ENCODE data around the gene PEMT. TPM values are rescaled to one million over a fixed set of nuclear protein-coding genes. Genes with fewer than 3 reads are reported as not detected.

The PEMT gene
- total RNA-seq, 2 experiments from 2014 or later, result 11.4 to 12.0 TPM

DNA sequence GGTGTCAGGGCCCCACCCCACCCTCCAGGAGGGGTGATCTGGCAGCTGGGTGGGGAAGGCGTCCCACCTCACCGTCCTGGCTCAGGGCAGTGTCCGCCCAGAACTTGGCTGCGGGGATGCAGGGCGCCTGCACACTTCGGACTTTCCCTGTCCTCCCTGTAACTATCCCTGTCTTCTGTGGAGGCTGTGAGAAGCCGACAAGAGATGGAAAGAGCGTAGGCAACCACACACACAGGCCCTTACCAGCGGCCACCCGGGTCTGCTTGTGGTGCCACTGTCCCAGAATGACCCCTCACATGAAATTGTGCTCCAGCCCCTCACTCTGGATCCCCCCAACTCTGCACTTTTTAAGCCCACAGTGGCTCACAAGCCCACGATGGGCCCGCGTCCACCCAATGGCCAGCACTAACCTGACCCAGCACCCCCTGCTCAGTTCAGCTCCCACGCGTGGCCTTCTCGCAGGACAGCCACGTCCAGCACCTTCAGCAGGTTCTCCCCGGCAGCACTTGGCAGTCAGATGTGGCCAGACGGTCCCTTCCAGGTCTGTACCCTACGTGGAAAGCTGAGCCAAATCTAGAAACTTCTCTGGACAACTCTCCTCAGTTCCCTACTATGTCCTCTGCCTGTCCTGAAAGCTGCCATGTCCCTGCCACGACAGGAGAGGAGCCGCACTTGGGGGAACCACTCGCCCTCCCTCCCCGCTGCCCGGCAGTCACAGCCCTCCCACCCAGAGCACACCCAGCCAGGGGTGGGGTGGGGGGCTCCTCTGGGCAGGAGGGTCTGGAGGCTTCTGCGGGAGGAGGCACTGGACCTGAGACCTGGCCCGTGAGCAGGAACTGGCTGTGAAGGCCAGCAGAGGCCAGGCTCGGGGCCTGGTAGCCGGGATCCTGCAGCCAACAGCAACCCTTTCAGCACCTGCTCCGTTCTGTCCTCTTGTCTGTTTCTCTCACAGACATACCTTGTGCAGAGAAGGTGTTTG lies 38.0 kb downstream of the PEMT start:
- TF ChIP-seq, protein P1, sequence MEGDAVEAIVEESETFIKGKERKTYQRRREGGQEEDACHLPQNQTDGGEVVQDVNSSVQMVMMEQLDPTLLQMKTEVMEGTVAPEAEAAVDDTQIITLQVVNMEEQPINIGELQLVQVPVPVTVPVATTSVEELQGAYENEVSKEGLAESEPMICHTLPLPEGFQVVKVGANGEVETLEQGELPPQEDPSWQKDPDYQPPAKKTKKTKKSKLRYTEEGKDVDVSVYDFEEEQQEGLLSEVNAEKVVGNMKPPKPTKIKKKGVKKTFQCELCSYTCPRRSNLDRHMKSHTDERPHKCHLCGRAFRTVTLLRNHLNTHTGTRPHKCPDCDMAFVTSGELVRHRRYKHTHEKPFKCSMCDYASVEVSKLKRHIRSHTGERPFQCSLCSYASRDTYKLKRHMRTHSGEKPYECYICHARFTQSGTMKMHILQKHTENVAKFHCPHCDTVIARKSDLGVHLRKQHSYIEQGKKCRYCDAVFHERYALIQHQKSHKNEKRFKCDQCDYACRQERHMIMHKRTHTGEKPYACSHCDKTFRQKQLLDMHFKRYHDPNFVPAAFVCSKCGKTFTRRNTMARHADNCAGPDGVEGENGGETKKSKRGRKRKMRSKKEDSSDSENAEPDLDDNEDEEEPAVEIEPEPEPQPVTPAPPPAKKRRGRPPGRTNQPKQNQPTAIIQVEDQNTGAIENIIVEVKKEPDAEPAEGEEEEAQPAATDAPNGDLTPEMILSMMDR (IDR thresholded peaks at IDR 0.05), result no peak
- intact Hi-C loops (cut with DNase I, micrococcal nuclease), result no loop called here
- no peak for DNase-seq
- Histone ChIP-seq H3K27me3 (ENCODE audit: control insufficient read depth in 1 of 2, insufficient read depth in 2 of 2, low read length in 2 of 2) (no peaks in the 10 kb centered on the region), H3K27ac (ENCODE audit: low read depth in 1 of 2, low read length in 2 of 2) (no peak overlapping the region), H3K36me3 (ENCODE audit: insufficient read depth, low read length) (no peaks in the 10 kb centered on the region), H3K9me3 (ENCODE audit: control insufficient read depth in 1 of 2, insufficient read depth in 1 of 2, low read length in 2 of 2) (no peaks in the 10 kb centered on the region), H3K4me1 (ENCODE audit: insufficient read depth, low read length) (no peaks in the 10 kb centered on the region), H3K4me3 (ENCODE audit: low read length) (no peak overlapping the region)
- H3K4me3 Mint-ChIP-seq, result no peak overlapping the region
- ChIA-PET POLR2A (no interaction called here), CTCF (no interaction called here)
- no peak overlapping the region for H3K27ac Mint-ChIP-seq
- H3K9me3 Mint-ChIP-seq, result no peaks in the 10 kb centered on the region
- no peak for ATAC-seq (ENCODE audit: poor library complexity)
- no peaks in the 10 kb centered on the region for H3K27me3 Mint-ChIP-seq
- H3K36me3 Mint-ChIP-seq (ENCODE audit: low read depth), result no peaks in the 10 kb centered on the region
- H3K4me1 Mint-ChIP-seq (ENCODE audit: low read depth), result no peaks in the 10 kb centered on the region

- H3K27me3 Mint-ChIP-seq, result no peaks in the 10 kb centered on the region
- POLR2A ChIA-PET, result no interaction called here
- intact Hi-C loops (cut with DNase I, micrococcal nuclease), result no loop called here
These were observed 38.9 kb downstream of the PEMT start for GRCh38 chr17:17552351-17553216.

GRCh38 chr17:17551361-17551760 lies 40.1 kb downstream of the PEMT start:
- Mint-ChIP-seq H3K27me3 (no peaks in the 10 kb centered on the region), H3K4me3 (no peak overlapping the region), H3K9me3 (no peaks in the 10 kb centered on the region), H3K36me3 (ENCODE audit: low read depth) (no peaks in the 10 kb centered on the region), H3K27ac (no peak overlapping the region), H3K4me1 (ENCODE audit: low read depth) (no peaks in the 10 kb centered on the region)
- no peak for ATAC-seq (ENCODE audit: poor library complexity)
- ChIA-PET CTCF (no interaction called here), POLR2A (no interaction called here)
- TF ChIP-seq, protein P1 (IDR thresholded peaks at IDR 0.05), result no peak
- no peaks in the 10 kb centered on the region for H3K9me3 ChIP-seq (ENCODE audit: control insufficient read depth in 1 of 2, insufficient read depth in 1 of 2, low read length in 2 of 2)
- intact Hi-C loops (cut with DNase I, micrococcal nuclease), result no loop called here
- H3K36me3 ChIP-seq (ENCODE audit: insufficient read depth, low read length), result no peaks in the 10 kb centered on the region
- no peak overlapping the region for H3K4me3 ChIP-seq (ENCODE audit: low read length)
- no peak overlapping the region for H3K27ac ChIP-seq (ENCODE audit: low read depth in 1 of 2, low read length in 2 of 2)
- no peak for DNase-seq
- H3K27me3 ChIP-seq (ENCODE audit: control insufficient read depth in 1 of 2, insufficient read depth in 2 of 2, low read length in 2 of 2), result no peaks in the 10 kb centered on the region
- no peaks in the 10 kb centered on the region for H3K4me1 ChIP-seq (ENCODE audit: insufficient read depth, low read length)

More at GRCh38 chr17:17552351-17553216, 38.9 kb downstream of the PEMT start:
- Mint-ChIP-seq H3K36me3 (ENCODE audit: low read depth) (no peaks in the 10 kb centered on the region), H3K4me3 (no peak overlapping the region), H3K4me1 (ENCODE audit: low read depth) (no peaks in the 10 kb centered on the region), H3K9me3 (no peaks in the 10 kb centered on the region), H3K27ac (no peak overlapping the region)
- Histone ChIP-seq H3K4me1 (ENCODE audit: insufficient read depth, low read length) (no peaks in the 10 kb centered on the region), H3K27ac (ENCODE audit: low read depth in 1 of 2, low read length in 2 of 2) (no peak overlapping the region), H3K27me3 (ENCODE audit: control insufficient read depth in 1 of 2, insufficient read depth in 2 of 2, low read length in 2 of 2) (no peaks in the 10 kb centered on the region), H3K9me3 (ENCODE audit: control insufficient read depth in 1 of 2, insufficient read depth in 1 of 2, low read length in 2 of 2) (no peaks in the 10 kb centered on the region), H3K4me3 (ENCODE audit: low read length) (no peak overlapping the region), H3K36me3 (ENCODE audit: insufficient read depth, low read length) (no peaks in the 10 kb centered on the region)
- TF ChIP-seq, protein P1 (IDR thresholded peaks at IDR 0.05), result no peak
- DNase-seq, result no peak
- CTCF ChIA-PET, result no interaction called here
- ATAC-seq (ENCODE audit: poor library complexity), result no peak

All from CD4-positive, alpha-beta T cell (primary cell).